ENCODE measurements around the gene SCAF1.

DNA sequence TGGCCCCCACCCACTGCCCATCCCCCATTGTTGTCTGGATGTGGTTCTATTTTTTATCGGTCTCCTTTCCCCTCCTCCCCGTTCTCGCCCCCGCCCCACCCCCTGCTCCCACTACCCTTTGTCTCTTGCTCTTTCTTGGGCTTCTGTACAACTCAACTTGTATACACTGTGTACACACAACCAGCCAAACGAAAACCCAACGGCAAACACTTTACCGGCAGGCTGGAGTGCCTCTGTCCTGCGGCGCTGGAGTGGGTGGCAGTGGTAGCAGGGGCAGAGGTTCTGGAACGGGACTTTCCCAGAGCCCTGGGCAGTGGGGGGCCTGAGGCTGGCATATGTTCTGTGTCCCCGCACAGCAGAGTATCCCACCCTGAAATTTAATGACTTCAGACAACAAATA, 15.8 kb upstream of the SCAF1 start:
- TF ChIP-seq CTCF (IDR thresholded peaks at IDR 0.05) = no peak
- no peak for TF ChIP-seq EP300 (IDR thresholded peaks at IDR 0.05)
